ENCODE results near the gene NUDCD2. TPM values are rescaled to one million over a fixed set of nuclear protein-coding genes. Genes with fewer than 3 reads are reported as not detected.

NUDCD2 gene
- 28.4 to 34.9 TPM (median 34.4 TPM) in 5 replicates for total RNA-seq (2022; extraction: Qiagen RNA extraction; ENCODE audit: low read depth)

GRCh38 chr5:163459819-163460561 is at the start of gene NUDCD2:
Gene NUDCD2 (minus strand): TSS chr5:163460102. CDS start chr5:163460050, 52 bp downstream.

GRCh38 chr5:163505368-163506094 is 45.6 kb upstream of the NUDCD2 start, which contains the start of gene MAT2B:
Gene MAT2B (plus strand): TSS chr5:163505619. CDS start chr5:163505687, 68 bp downstream.

GRCh38 chr5:163460562-163461171 is 765 bp upstream of the NUDCD2 start, which contains the start of gene HMMR:
Gene HMMR (plus strand): TSS chr5:163460632. CDS start chr5:163460693, 61 bp downstream.

GRCh38 chr5:163437309-163438182 is 22.4 kb downstream of the NUDCD2 start, which contains the start of gene CCNG1:
Gene CCNG1 (plus strand): TSS chr5:163437595. CDS start chr5:163439257, 1,662 bp downstream.

Other genes with a start within 250 kb of the NUDCD2 start
- gene CCNG1, start 22.5 kb downstream of the NUDCD2 start, total RNA-seq (2022; extraction: Qiagen RNA extraction; ENCODE audit: low read depth) = 53.5 to 65.8 TPM (median 59.1 TPM) in 5 replicates
- gene HMMR, start 530 bp upstream of the NUDCD2 start, total RNA-seq (2022; extraction: Qiagen RNA extraction; ENCODE audit: low read depth) = 16.3 to 31.5 TPM (median 26.2 TPM) in 5 replicates
- gene MAT2B, start 45.5 kb upstream of the NUDCD2 start, total RNA-seq (2022; extraction: Qiagen RNA extraction; ENCODE audit: low read depth) = 35.7 to 50.4 TPM (median 44.9 TPM) in 5 replicates